NOMO-1 (cell line): ENCODE results near the gene PFN4.

Source experiments
- DNase-seq, 2 experiments: peaks; one replicate each; lab custom pipeline; 2025; ENCODE audit not compliant: unreplicated experiment in 2 of 2; lab: John Stamatoyannopoulos, UW

PFN4 gene

GRCh38 chr2:24082787-24083566 is 40.2 kb downstream of the PFN4 start:
- DNase-seq, result no peak

GRCh38 chr2:24080701-24081100 is 42.4 kb downstream of the PFN4 start:
- DNase-seq, result no peak

GRCh38 chr2:24077879-24078278 is 45.3 kb downstream of the PFN4 start:
- DNase-seq, result no peak

- DNase-seq, result peak in 1 of 2 experiments; percentile 11
Observed at GRCh38 chr2:24077535-24077877, 45.6 kb downstream of the PFN4 start.

- DNase-seq, result peak; percentile 66 to 68
Observed at GRCh38 chr2:24076849-24077534, 46.1 kb downstream of the PFN4 start.

- peak; percentile 97 to 98 for DNase-seq
Observed at GRCh38 chr2:24075915-24076848, 47.0 kb downstream of the PFN4 start, which contains the start of gene SF3B6. TSS of gene SF3B6 (minus strand) at chr2:24076326. CDS start at chr2:24076229, 97 bp downstream.

GRCh38 chr2:24075259-24075658 is 47.9 kb downstream of the PFN4 start:
- DNase-seq, result no peak

GRCh38 chr2:24073816-24074215 is 49.3 kb downstream of the PFN4 start:
- DNase-seq, result no peak

GRCh38 chr2:24072259-24072658 is 50.9 kb downstream of the PFN4 start:
- DNase-seq, result no peak

- DNase-seq, result no peak
Observed at GRCh38 chr2:24065341-24065740, 57.8 kb downstream of the PFN4 start.
